ENCODE measurements around the gene DTX4.

DNA sequence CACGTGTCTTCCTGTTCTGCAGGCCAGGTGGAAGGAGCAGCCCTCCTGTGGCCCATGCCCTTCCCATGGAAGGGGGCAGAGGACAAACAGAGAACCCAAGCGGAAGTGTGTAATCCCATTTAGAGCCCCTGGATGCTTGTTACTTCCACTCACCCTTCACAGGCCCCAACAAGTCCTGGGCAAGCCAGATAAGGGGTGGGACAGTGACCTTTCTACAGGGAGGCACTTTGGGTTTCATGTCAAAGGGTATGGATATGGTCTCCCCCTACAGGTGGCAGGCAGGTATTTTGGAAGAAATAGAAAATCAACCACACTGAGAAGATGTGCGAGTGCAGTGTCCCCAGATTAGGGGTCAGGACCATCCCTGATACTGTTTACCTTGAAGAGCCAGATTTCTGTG, 29.4 kb downstream of the DTX4 start:
- TF ChIP-seq, protein P1, sequence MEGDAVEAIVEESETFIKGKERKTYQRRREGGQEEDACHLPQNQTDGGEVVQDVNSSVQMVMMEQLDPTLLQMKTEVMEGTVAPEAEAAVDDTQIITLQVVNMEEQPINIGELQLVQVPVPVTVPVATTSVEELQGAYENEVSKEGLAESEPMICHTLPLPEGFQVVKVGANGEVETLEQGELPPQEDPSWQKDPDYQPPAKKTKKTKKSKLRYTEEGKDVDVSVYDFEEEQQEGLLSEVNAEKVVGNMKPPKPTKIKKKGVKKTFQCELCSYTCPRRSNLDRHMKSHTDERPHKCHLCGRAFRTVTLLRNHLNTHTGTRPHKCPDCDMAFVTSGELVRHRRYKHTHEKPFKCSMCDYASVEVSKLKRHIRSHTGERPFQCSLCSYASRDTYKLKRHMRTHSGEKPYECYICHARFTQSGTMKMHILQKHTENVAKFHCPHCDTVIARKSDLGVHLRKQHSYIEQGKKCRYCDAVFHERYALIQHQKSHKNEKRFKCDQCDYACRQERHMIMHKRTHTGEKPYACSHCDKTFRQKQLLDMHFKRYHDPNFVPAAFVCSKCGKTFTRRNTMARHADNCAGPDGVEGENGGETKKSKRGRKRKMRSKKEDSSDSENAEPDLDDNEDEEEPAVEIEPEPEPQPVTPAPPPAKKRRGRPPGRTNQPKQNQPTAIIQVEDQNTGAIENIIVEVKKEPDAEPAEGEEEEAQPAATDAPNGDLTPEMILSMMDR (IDR thresholded peaks at IDR 0.05) = no peak
- no peak for TF ChIP-seq POLR2A (IDR thresholded peaks at IDR 0.05)

Data from testis (tissue), 2 donors.